SK-N-SH treated with all-trans-retinoic acid at 6 μM for 48 hours (cell line): Measurements from ENCODE around the gene LAMTOR2.

Source experiments
- ATAC-seq: fragments of 200-7000 bp; cut with Tn5 transposase; 3 replicates; pipeline ENCODE4 v1.9.1; 2020; ENCODE audit warnings: mild to moderate bottlenecking, moderate library complexity
- ARNTL ChIP-seq: fragments of 450-650 bp; formaldehyde crosslinking; IDR thresholded peaks from 2 replicates; pipeline ENCODE4 v1.5.0; 2020; ENCODE audit warnings: low read depth, mild to moderate bottlenecking, moderate library complexity, borderline replicate concordance
- BACH2 ChIP-seq: fragments of 250-450 bp; sonication (Bioruptor Pico); IDR thresholded peaks from 2 replicates; pipeline ENCODE4 v1.9.0; 2021; ENCODE audit warnings: mild to moderate bottlenecking, borderline replicate concordance
- CREB5 ChIP-seq: fragments of 250-450 bp; sonication (Bioruptor Pico); IDR thresholded peaks from 2 replicates; pipeline ENCODE4 v1.5.1; 2020; ENCODE audit warnings: low read depth, mild to moderate bottlenecking, moderate library complexity
- CSDC2 ChIP-seq: fragments of 250-450 bp; sonication (Bioruptor Pico); IDR thresholded peaks from 2 replicates; pipeline ENCODE4 v1.5.0; 2020; ENCODE audit warnings: mild to moderate bottlenecking, moderate library complexity
- ESRRG ChIP-seq: fragments of 250-450 bp; sonication (Bioruptor Pico); IDR thresholded peaks from 2 replicates; pipeline ENCODE4 v1.6.1; 2021; ENCODE audit warnings: mild to moderate bottlenecking
- GLIS3 ChIP-seq: fragments of 250-450 bp; sonication (Bioruptor Pico); IDR thresholded peaks from 2 replicates; pipeline ENCODE4 v1.5.0; 2020; ENCODE audit warnings: mild to moderate bottlenecking, moderate library complexity
- ISL1 ChIP-seq: fragments of 250-450 bp; sonication (Bioruptor Pico); IDR thresholded peaks from 2 replicates; pipeline ENCODE4 v2.1.2; 2022; ENCODE audit warnings: mild to moderate bottlenecking, moderate library complexity
- OSR1 ChIP-seq: fragments of 250-450 bp; sonication (Bioruptor Pico); IDR thresholded peaks from 2 replicates; pipeline ENCODE4 v1.8.0; 2022; ENCODE audit warnings: moderate library complexity, mild to moderate bottlenecking, inconsistent platforms
- PATZ1 ChIP-seq: fragments of 250-450 bp; sonication (Bioruptor Pico); IDR thresholded peaks from 2 replicates; pipeline ENCODE4 v1.8.0; 2020; ENCODE audit warnings: mild to moderate bottlenecking, moderate library complexity, borderline replicate concordance
- PPARA ChIP-seq: fragments of 250-450 bp; sonication (Bioruptor Pico); IDR thresholded peaks from 2 replicates; pipeline ENCODE4 v1.5.0; 2020; ENCODE audit warnings: mild to moderate bottlenecking, borderline replicate concordance
- RARB ChIP-seq: fragments of 250-450 bp; sonication (Bioruptor Pico); IDR thresholded peaks from 2 replicates; pipeline ENCODE4 v1.8.0; 2021; ENCODE audit warnings: mild to moderate bottlenecking, moderate library complexity
- SNAI2 ChIP-seq: fragments of 250-450 bp; sonication (Bioruptor Pico); IDR thresholded peaks from 2 replicates; pipeline ENCODE4 v1.5.0; 2020; ENCODE audit warnings: mild to moderate bottlenecking, moderate library complexity
- TCF4 ChIP-seq: fragments of 250-450 bp; sonication (Bioruptor Pico); IDR thresholded peaks from 2 replicates; pipeline ENCODE4 v1.8.0; 2021; ENCODE audit warnings: mild to moderate bottlenecking, moderate library complexity, borderline replicate concordance
- TSHZ2 ChIP-seq: fragments of 250-450 bp; sonication (Bioruptor Pico); IDR thresholded peaks from 2 replicates; pipeline ENCODE4 v1.5.0; 2020; ENCODE audit warnings: mild to moderate bottlenecking, moderate library complexity
- ZC3H10 ChIP-seq: fragments of 250-450 bp; sonication (Bioruptor Pico); IDR thresholded peaks from 2 replicates; pipeline ENCODE4 v1.5.1; 2021; ENCODE audit warnings: mild to moderate bottlenecking, moderate library complexity
- ZFP3 ChIP-seq: fragments of 250-450 bp; sonication (Bioruptor Pico); IDR thresholded peaks from 2 replicates; pipeline ENCODE4 v1.5.0; 2020; ENCODE audit warnings: mild to moderate bottlenecking, moderate library complexity
- ZFP30 ChIP-seq: fragments of 450-650 bp; formaldehyde crosslinking; IDR thresholded peaks from 2 replicates; pipeline ENCODE4 v1.5.0; 2022; ENCODE audit warnings: mild to moderate bottlenecking, moderate library complexity
- ZNF565 ChIP-seq: fragments of 450-650 bp; formaldehyde crosslinking; conservative IDR thresholded peaks from 2 replicates; pipeline ENCODE4 v1.5.0; 2020; ENCODE audit warnings: low read depth, mild to moderate bottlenecking, moderate library complexity
- ZNF70 ChIP-seq: fragments of 450-650 bp; formaldehyde crosslinking; IDR thresholded peaks from 2 replicates; pipeline ENCODE4 v1.5.0; 2020; ENCODE audit warnings: mild to moderate bottlenecking, moderate library complexity
- ZNF8 ChIP-seq: fragments of 450-650 bp; formaldehyde crosslinking; IDR thresholded peaks from 2 replicates; pipeline ENCODE4 v1.5.0; 2020; ENCODE audit warnings: mild to moderate bottlenecking, moderate library complexity

LAMTOR2 gene

GRCh38 chr1:156097499-156098178 lies 43.1 kb downstream of the LAMTOR2 start:
- ATAC-seq = no peak
- no peak for TF ChIP-seq TSHZ2 (CRISPR knock-in tag)

- ATAC-seq = no peak
- TF ChIP-seq ZNF70 (CRISPR knock-in tag) (no peak), PPARA (CRISPR knock-in tag) (no peak)
Measured at GRCh38 chr1:156098784-156099183, 44.2 kb downstream of the LAMTOR2 start.

- TF ChIP-seq GLIS3 (CRISPR knock-in tag) (no peak), TCF4 (no peak), ISL1 (CRISPR knock-in tag) (no peak), ARNTL (no peak), CREB5 (CRISPR knock-in tag) (no peak), PPARA (CRISPR knock-in tag) (no peak), RARB (CRISPR knock-in tag) (no peak), OSR1 (CRISPR knock-in tag) (no peak), ZNF565 (CRISPR knock-in tag) (no peak), TSHZ2 (CRISPR knock-in tag) (no peak), BACH2 (CRISPR knock-in tag) (no peak), ZC3H10 (CRISPR knock-in tag) (no peak), CSDC2 (CRISPR knock-in tag) (no peak), SNAI2 (CRISPR knock-in tag) (no peak)
- ATAC-seq = no peak
Measured at GRCh38 chr1:156099282-156099681, 44.7 kb downstream of the LAMTOR2 start.

- ATAC-seq = no peak
- TF ChIP-seq ZNF70 (CRISPR knock-in tag) (no peak), ISL1 (CRISPR knock-in tag) (no peak), TCF4 (no peak), TSHZ2 (CRISPR knock-in tag) (no peak), PPARA (CRISPR knock-in tag) (no peak), BACH2 (CRISPR knock-in tag) (no peak), PATZ1 (no peak), ESRRG (CRISPR knock-in tag) (no peak), ZFP30 (CRISPR knock-in tag) (no peak), ZFP3 (CRISPR knock-in tag) (no peak), ZNF8 (CRISPR knock-in tag) (no peak), CREB5 (CRISPR knock-in tag) (no peak)
Measured at GRCh38 chr1:156100205-156100995, 45.8 kb downstream of the LAMTOR2 start.
